Smooth muscle cell (in vitro differentiated cells): ENCODE results near the gene AP1G1. TPM values are rescaled to one million over a fixed set of nuclear protein-coding genes. Genes with fewer than 3 reads are reported as not detected.
"Not testable (repeated sequence)": the region's sequence is repeated elsewhere in the genome, so short reads cannot be mapped to it uniquely, and the experiment has no call there.

Experiments
- DNase-seq: peaks from one replicate; lab custom pipeline; 2025; ENCODE audit not compliant: unreplicated experiment; lab: John Stamatoyannopoulos, UW
- H2AFZ ChIP-seq: fragments of 200-600 bp; sonication (generic); 2 replicates; pipeline ENCODE4 v1.6.0; 2016; ENCODE audit warnings: antibody characterized with exemption, low read depth, mild to moderate bottlenecking
- H3F3A ChIP-seq: fragments of 200-600 bp; sonication (generic); 2 replicates; pipeline ENCODE4 v1.6.0; 2017; ENCODE audit warnings: antibody characterized with exemption, low read depth
- H3K27ac ChIP-seq: fragments of 200-600 bp; sonication (generic); 2 replicates; pipeline ENCODE4 v1.5.1; 2016; ENCODE audit warnings: low read depth, mild to moderate bottlenecking
- H3K27me3 ChIP-seq: fragments of 200-600 bp; sonication (generic); 2 replicates; pipeline ENCODE4 v1.6.1; 2016; ENCODE audit warnings: low read depth, mild to moderate bottlenecking
- H3K36me3 ChIP-seq: fragments of 200-600 bp; sonication (generic); 2 replicates; pipeline ENCODE4 v1.5.1; 2016; ENCODE audit warnings: low read depth
- H3K4me1 ChIP-seq: fragments of 200-600 bp; sonication (generic); 2 replicates; pipeline ENCODE4 v1.5.1; 2016; ENCODE audit warnings: low read depth
- H3K4me2 ChIP-seq: fragments of 200-600 bp; sonication (generic); 2 replicates; pipeline ENCODE4 v1.6.0; 2016; ENCODE audit warnings: mild to moderate bottlenecking
- H3K4me3 ChIP-seq: fragments of 200-600 bp; sonication (generic); 2 replicates; pipeline ENCODE4 v1.5.1; 2016; ENCODE audit warnings: mild to moderate bottlenecking
- H3K79me2 ChIP-seq: fragments of 200-600 bp; sonication (generic); 2 replicates; pipeline ENCODE4 v1.6.0; 2016; ENCODE audit warnings: low read depth, mild to moderate bottlenecking
- H3K9ac ChIP-seq: fragments of 200-600 bp; sonication (generic); 2 replicates; pipeline ENCODE4 v1.6.0; 2016; ENCODE audit warnings: low read depth
- H3K9me3 ChIP-seq: fragments of 200-600 bp; sonication (generic); replicated peaks from 2 replicates; pipeline ENCODE4 v1.5.1; 2016; ENCODE audit warnings: low read depth
- H4K20me1 ChIP-seq: fragments of 200-600 bp; sonication (generic); 2 replicates; pipeline ENCODE4 v1.6.0; 2016; ENCODE audit warnings: low read depth
- CTCF ChIP-seq: fragments of 200-600 bp; sonication (generic); IDR thresholded peaks from 2 replicates; pipeline ENCODE4 v1.5.1; 2017; ENCODE audit warnings: borderline replicate concordance, mild to moderate bottlenecking, antibody characterized with exemption; ENCODE audit not compliant: insufficient read depth, poor library complexity, severe bottlenecking
- WGBS: methylation state at CpG from one replicate; pipeline ENCODE4 v1.1.7; 2016; ENCODE audit warnings: low lambda C conversion rate; 5-methylcytosine and 5-hydroxymethylcytosine counted together
- polyA plus RNA-seq: library from polyadenylated mRNA; unstranded; fragments of >200 nt; fragmentation: Nextera tagmentation; extraction: Ambion mirVana; gene quantifications from 2 replicates; pipeline ENCODE4 v1.2.1, GENCODE V29; 2016
- total RNA-seq: library from RNA; depleted of rRNA; stranded (reverse); fragments of >200 nt; gene quantifications from 2 replicates; pipeline ENCODE4 v1.2.3, GENCODE V29; 2014

AP1G1 gene
- total and polyA plus RNA-seq, 2 experiments from 2014 or later = 17.1 to 84.4 TPM

- no peak overlapping the region for H3K4me3 ChIP-seq
- H3K79me2 ChIP-seq = no peaks in the 10 kb centered on the region
- H3F3A ChIP-seq = no peaks in the 10 kb centered on the region
- no peak overlapping the region for H3K27ac ChIP-seq
- no peaks in the 10 kb centered on the region for H4K20me1 ChIP-seq
- H3K9me3 ChIP-seq = no peaks in the 10 kb centered on the region
- no peak for TF ChIP-seq CTCF
- no peak overlapping the region for H3K4me2 ChIP-seq
- no peaks in the 10 kb centered on the region for H3K36me3 ChIP-seq
- H3K27me3 ChIP-seq = no peaks in the 10 kb centered on the region
- WGBS = 90% methylated on average over 3 of the region's 3 CpGs
- DNase-seq = no peak
- no peak overlapping the region for H2AFZ ChIP-seq
- no peak overlapping the region for H3K9ac ChIP-seq
- no peaks in the 10 kb centered on the region for H3K4me1 ChIP-seq
Measured at GRCh38 chr16:71837150-71837549, 28.5 kb upstream of the AP1G1 start.

- H3K4me1 ChIP-seq = no peaks in the 10 kb centered on the region
- no peak overlapping the region for H3K4me2 ChIP-seq
- no peak for TF ChIP-seq CTCF
- no peaks in the 10 kb centered on the region for H3F3A ChIP-seq
- no peak overlapping the region for H3K27ac ChIP-seq
- no peak overlapping the region for H3K9ac ChIP-seq
- H3K4me3 ChIP-seq = no peak overlapping the region
- no peak for DNase-seq
- H3K27me3 ChIP-seq = no peaks in the 10 kb centered on the region
- H3K79me2 ChIP-seq = no peaks in the 10 kb centered on the region
- no peak overlapping the region for H2AFZ ChIP-seq
- no peaks in the 10 kb centered on the region for H4K20me1 ChIP-seq
- H3K9me3 ChIP-seq = no peaks in the 10 kb centered on the region
- 79% methylated on average over 3 of the region's 3 CpGs for WGBS
- H3K36me3 ChIP-seq = no peaks in the 10 kb centered on the region
Measured at GRCh38 chr16:71834291-71834690, 25.7 kb upstream of the AP1G1 start.

GRCh38 chr16:71832112-71832511 is 23.5 kb upstream of the AP1G1 start:
- H3K27ac ChIP-seq, H3F3A ChIP-seq: not testable (repeated sequence)

DNA sequence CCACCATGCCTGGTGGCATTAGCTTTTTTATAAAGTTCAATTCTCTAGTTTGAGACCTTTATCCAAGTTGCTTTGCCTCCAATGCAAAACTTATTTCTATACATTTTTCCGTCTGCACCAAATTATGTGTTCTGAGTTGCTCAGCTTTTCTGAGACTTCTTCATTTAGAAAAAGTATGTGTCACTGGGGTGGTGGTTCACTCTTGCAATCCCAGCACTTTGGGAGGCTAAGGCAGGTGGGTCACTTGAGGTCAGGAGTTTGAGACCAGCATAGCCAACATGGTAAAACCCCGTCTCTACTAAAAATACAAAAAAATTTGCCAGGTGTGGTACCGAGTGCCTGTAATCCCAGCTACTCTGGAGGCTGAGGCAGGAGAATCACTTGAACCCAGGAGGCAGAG is 23.1 kb upstream of the AP1G1 start:
- H3K79me2 ChIP-seq, H3K4me1 ChIP-seq, H4K20me1 ChIP-seq, H3K9ac ChIP-seq, H3K4me3 ChIP-seq, H2AFZ ChIP-seq, H3K27me3 ChIP-seq, H3K36me3 ChIP-seq, H3K4me2 ChIP-seq, H3F3A ChIP-seq, H3K27ac ChIP-seq, H3K9me3 ChIP-seq, DNase-seq: not testable (repeated sequence)
- WGBS = 87% methylated on average over 3 of the region's 3 CpGs

More at GRCh38 chr16:71832112-71832511, 23.5 kb upstream of the AP1G1 start:
- DNase-seq, H3K36me3 ChIP-seq, H3K4me1 ChIP-seq, H3K4me2 ChIP-seq, H4K20me1 ChIP-seq, H3K27me3 ChIP-seq, H3K9me3 ChIP-seq, H3K9ac ChIP-seq, H2AFZ ChIP-seq, H3K4me3 ChIP-seq, H3K79me2 ChIP-seq: not testable (repeated sequence)
- WGBS = 84% methylated on average over 2 of the region's 2 CpGs

DNA sequence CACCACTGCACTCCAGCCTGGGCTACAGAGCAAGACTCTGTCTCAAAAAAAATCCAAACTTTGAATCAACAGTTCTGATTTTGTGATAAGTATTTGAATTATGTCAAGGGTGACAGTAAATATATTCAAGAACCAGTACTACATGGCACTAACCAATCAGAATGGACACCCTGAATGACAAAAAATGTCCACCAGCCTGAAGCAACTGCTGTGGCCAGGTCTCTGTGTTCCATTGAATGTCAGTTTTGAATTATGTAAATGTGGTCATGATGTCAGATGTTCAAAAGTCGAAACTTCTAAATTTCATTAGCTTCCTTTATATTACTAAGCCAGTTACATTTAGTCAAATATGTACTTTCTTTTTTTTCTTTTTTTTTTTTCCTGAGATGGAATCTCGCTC is 21.7 kb upstream of the AP1G1 start:
- Histone ChIP-seq H3K9me3 (no peaks in the 10 kb centered on the region), H3K79me2 (no peaks in the 10 kb centered on the region), H3K27me3 (no peaks in the 10 kb centered on the region), H3K27ac (no peak overlapping the region), H3K4me3 (no peak overlapping the region), H3K4me1 (no peaks in the 10 kb centered on the region), H3K9ac (no peak overlapping the region), H4K20me1 (no peaks in the 10 kb centered on the region), H3F3A (no peaks in the 10 kb centered on the region), H2AFZ (no peak overlapping the region), H3K36me3 (no peaks in the 10 kb centered on the region), H3K4me2 (no peak overlapping the region)
- WGBS = 91% methylated on average over 2 of the region's 2 CpGs
- no peak for DNase-seq
- TF ChIP-seq CTCF = no peak
